ENCODE measurements around the gene CDIP1.

CDIP1 gene

DNA sequence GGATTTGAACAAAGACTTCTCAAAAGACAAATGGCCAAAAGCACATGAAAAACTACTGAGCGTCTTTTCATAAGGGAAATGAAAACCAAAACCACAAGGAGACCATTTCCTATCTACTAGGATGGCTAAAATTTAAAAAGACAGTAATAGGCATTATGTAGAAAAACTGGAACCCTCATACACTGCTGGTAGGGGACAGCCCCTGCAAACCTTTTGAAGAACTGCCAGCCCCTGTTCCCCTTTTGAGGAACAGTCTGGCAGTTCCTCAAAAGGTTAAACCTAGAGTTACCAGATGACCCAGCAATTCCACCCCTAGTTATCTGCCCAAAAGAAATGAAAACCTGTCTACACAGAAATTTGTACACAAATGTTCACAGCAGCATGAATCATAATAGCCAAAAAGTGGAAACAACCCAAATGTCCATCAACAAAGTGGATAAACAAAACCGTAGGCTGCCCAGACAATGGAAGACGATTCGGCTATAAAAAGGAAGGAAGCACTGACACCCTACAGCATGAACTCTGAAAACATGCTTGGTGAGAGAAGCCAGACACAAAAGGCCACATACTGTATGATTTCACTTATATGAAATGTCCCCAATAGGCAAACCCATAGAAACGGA lies 22.9 kb downstream of the CDIP1 start:
- DNase-seq (ENCODE audit: low read depth, low spot score): no peak

DNA sequence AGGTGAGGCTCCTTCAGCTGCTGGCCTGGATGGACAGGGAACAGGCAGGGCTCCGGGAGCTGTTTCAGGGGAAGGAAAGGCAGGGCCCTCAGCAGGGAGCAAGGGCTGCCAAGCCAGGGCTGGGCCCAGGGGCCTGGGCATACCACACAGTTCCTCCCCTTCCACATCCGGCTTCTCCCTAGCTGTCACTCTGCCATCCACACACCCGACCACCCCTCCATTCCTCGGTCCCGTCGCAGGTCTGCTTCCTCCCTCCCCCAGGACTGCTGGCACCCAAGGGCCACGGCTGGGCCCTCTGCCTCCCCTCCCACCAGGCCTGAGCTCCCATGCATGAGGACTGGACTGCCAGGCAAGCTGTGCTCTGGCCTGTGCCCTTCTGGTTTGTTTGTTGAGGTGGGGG lies 24.0 kb downstream of the CDIP1 start:
- DNase-seq (ENCODE audit: low read depth, low spot score): no peak

DNA sequence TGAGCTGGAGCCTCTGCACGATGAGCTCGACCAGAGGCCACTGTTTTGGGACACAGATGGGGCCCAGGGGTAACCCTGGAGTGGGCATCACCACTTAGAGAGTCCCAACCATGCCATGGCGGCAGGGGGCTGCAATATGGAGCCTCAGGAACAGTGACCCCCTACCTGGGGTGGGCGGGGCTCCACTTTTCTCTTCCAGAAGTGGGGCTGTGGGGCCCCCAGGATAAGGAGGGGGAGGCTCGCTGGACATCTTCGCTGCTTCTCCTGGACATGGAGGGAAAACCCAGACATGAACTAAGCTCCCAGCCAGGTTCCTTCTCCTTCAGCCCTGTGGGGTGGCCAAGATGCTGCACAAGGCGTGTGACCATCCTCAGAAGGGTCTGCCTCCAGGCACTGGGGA lies 24.7 kb downstream of the CDIP1 start:
- no peak for DNase-seq (ENCODE audit: low read depth, low spot score)

DNA sequence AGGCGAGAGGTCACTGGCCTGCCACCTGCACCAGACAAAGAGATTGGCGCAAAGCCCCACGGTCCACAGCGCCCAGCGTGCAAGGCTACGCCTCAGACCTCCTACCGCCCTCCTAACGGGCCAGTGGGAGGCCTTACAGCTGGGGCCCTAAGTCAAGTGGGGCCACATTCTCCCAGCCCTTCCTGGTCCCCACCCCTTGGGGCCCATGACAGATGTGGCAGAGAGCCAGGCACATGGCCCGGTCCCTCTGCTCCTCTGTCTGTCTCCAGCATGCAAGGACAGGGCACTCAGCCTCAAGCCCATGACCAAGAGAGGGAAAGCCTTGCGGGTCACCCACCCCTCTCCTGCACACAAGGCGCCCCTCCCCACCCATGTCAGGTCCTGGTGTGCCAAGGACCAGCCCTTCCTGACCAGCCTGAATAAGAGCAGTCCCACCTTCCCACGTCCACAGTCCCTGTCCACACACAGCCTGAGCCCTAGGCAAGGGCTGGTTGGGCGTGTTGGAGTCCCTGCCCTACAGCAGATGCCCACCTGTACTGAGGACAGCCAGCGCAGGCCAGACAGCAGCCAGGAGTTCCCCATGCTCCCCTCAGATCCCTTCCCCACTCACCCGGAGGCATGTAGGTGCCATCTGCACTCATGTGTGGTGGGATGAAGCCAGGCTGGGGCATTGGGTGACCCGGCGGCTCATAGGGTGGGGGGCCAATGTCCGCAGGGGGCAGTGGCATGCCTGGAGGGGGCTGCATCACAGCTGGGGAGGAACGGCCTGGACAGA lies 25.3 kb downstream of the CDIP1 start:
- DNase-seq (ENCODE audit: low read depth, low spot score): no peak

DNA sequence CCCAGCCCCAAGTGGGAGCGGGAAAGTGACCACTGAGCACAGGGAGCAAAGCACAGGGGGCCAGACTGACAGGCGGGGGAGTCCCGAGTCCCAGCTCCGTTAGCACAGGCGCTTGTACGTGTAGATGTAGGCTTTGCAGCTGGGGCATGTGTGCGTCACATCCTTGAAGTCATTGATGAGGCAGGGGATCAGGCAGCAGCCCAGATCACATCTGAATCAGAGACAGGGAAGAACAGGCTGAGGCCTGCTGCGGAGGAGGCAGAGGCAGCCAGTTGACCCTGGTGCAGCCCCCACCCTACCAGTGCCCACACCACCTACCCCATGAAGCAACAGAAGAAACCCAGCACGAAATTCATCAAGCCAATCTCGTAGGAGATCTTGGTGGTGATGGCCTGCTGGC lies 26.1 kb downstream of the CDIP1 start:
- DNase-seq (ENCODE audit: low read depth, low spot score): no peak

DNA sequence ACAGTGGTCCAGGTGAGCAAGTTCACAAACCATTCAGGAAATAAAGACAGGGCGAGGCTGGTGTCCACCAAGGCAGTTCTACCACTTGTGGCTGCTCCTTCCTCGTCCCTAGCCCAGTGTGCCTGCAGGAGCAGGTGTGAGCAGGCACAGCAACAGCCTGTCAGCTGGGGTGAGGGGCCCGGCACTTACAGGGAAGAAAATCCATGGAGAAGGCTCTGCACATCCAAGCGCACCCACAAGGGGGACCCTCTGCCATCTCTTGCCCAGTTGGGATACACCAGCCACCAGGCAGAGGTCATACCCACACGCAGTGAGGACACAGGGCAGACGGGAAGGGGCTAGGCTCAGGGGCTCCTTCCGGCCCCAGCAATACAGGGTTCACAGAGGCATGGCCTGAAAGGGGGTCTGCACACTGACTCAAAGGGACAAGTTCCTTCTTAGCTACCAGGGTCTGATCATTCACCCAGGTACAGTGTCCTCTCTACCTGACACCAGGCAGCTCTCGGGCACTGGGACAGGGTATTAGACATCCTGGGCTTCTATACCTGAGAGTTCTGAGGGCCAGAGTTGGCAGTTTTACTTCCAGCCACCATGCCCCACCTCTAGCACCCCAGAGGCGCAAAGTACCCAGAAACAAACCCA lies 27.0 kb downstream of the CDIP1 start:
- no peak for DNase-seq (ENCODE audit: low read depth, low spot score)

DNA sequence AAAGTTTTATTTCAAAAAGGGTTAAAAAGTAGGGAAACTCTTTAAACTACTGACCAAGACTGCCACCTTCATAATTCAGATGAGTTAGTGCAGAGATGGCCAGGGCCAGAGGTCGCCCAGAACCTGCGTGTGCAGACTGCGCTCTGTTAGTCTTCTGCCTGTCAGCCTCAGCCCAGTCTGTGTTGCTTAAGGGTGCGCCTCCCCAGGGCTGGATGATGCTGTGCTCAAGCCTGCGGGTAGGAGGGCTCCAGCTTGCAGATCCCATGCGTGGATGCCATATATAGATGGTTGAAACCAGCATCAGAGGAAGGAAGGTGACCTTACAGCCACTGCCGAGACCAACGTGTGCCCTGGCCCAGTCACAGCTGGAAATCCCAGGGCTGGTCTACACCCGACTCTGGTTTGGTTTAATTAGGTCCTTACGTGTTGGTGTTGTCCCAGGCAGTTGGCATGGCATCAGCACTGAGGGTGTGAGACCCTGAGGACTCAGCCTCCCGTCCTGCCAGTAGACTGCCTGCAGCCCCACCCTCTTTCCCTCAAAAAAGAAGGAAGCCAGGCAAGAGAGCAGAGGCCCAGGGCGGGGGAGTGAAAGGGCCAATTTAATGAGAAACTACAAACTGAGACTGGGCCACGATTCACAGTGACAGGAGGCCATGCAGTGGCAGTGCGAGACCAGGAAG lies 27.7 kb downstream of the CDIP1 start:
- no peak for DNase-seq (ENCODE audit: low read depth, low spot score)

DNA sequence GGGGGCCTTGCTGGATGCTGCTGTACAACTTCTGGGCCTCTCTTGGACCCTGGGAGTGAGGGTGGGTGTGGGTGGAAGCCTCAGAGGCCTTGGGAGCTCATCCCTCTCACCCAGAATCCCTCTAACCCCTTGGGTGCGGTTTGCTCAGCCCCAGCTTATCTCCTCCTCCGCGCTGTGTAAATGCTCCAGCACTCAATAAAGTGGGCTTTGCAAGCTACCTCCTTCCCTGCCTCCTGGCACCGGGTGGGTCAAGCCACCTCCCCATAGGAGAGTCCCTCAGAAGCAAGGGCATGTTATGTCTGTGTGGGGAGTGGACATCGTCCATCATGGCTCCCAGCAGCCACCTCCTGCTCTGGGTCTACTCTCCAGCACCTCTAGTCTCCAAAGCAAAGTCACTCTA lies 28.4 kb downstream of the CDIP1 start:
- DNase-seq (ENCODE audit: low read depth, low spot score): no peak

DNA sequence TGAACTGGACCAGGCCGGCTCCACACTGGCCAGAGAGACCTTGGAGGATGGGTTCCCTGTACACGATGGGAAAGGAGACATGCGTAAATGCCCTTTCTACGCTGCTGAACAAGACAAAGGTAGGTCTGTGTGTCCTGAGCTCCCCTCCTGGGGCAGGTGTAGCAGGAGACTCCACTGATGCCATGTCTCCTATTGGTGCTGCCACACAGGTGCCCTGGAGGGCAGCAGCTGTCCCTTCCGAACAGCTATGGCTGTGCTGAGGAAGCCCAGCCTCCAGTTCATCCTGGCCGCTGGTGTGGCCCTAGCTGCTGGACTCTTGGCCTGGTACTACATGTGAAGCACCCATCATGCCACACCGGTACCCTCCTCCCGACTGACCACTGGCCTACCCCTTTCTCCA lies 29.2 kb downstream of the CDIP1 start:
- no peak for DNase-seq (ENCODE audit: low read depth, low spot score)

DNA sequence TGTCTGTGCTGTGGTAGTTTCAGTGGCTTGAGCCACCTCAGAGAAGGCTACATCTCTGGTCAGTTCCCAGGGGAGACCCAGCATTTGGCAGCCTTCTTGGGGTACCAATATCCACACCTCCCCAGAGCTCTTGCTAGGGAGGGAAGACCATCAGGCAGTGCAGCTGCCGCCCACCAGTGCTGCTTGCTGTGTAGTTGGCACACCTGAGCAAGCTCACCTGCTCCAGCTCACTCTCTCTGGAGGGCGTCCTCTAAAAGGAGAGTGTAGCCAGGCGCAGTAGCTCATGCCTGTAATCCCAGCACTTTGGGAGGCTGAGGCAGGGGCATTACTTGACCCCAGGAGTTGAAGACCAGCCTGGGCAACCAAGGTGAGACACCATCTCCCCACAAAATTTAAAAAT lies 29.8 kb downstream of the CDIP1 start:
- no peak for DNase-seq (ENCODE audit: low read depth, low spot score)

DNA sequence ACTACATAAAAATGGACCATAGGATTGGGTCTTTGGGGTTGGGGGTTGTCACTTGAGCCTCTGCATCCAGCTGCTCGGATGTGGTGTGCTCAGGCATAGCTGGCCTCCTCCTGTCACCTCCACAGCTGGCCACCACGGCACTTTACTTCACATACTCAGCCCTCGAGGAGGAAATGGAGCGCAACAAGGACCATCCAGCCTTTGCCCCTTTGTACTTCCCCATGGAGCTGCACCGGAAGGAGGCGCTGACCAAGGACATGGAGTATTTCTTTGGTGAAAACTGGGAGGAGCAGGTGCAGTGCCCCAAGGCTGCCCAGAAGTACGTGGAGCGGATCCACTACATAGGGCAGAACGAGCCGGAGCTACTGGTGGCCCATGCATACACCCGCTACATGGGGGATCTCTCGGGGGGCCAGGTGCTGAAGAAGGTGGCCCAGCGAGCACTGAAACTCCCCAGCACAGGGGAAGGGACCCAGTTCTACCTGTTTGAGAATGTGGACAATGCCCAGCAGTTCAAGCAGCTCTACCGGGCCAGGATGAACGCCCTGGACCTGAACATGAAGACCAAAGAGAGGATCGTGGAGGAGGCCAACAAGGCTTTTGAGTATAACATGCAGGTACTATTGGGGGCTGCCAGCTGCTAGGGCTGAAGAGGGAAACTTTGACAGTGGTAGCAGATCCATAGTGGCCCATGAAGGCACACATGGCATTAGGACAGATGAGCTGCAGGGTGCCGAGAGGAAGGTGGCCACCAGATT lies 30.8 kb downstream of the CDIP1 start:
- no peak for DNase-seq (ENCODE audit: low read depth, low spot score)

DNA sequence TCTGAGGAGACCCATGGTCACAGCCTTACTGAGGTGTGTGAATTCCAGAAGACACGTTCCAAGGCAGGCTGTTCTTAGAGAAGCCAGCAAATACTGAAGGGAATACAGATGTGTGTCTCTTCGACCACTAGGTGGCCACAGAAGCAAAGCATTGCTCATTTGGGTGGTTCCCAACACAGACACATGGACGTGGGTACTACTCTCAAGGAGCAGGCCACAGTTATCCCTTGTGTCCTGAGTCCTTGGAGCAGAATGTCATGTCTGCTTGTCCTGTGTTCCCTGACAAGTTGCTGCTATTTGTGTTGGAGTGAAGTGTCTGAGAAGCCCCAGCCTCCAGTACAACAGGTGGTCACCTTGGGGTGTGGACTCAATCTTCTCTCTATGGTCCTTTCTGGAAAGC lies 32.1 kb downstream of the CDIP1 start:
- no peak for DNase-seq (ENCODE audit: low read depth, low spot score)

DNA sequence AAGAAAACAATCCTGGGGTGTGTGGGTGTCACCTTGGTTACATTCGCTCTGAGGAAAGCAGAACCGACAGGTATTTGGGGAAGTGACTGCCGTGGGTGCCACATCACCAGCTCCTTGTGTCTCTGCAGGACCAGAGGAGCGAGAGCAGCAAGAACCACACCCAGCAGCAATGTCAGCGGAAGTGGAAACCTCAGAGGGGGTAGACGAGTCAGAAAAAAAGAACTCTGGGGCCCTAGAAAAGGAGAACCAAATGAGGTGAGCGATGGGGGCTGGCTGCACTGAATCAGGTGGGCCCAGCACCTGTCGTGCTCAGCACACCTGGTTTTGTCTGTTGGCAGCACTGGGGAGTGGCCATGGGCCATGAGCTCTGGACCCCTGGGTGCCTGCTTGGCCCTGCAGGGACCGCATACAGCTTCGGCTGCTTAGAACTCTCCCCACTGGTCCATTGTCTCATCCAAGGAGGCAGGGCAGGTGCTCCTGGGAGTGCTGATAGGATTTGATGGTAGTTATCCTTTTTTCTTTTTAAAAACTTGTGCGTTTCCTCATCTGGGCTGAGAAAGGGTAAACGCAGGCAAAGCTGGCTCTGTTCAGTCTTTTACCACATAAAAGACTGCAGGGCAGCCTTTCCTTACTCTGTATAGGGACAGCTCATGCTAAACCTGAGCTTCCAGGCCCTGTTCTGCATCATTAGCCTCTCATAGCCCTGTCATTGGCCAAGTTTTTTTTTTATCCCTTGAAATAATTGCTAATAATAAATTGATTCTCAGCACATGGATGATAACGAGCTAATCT lies 33.0 kb downstream of the CDIP1 start:
- no peak for DNase-seq (ENCODE audit: low read depth, low spot score)

DNA sequence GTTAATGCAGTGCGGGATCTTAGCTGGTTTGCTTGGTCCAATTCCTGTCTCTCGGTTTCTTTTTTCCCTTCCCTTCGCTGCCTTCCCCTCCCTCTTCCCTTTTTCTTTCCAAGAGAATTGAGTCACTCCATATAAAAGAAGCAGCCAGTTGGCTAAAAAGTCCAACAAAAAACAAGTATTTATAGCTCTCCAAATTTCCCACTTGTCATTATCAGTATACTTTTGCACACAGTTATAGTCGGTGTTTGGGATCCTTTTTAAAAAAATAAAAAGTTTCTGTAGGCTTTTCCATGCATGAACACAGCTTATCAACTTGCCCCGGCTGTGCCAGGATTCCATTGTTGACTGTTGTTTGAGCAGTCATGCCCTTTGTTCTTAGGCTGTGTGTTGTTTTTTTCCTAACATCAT lies 37.5 kb downstream of the CDIP1 start:
- DNase-seq (ENCODE audit: low read depth, low spot score): no peak

DNA sequence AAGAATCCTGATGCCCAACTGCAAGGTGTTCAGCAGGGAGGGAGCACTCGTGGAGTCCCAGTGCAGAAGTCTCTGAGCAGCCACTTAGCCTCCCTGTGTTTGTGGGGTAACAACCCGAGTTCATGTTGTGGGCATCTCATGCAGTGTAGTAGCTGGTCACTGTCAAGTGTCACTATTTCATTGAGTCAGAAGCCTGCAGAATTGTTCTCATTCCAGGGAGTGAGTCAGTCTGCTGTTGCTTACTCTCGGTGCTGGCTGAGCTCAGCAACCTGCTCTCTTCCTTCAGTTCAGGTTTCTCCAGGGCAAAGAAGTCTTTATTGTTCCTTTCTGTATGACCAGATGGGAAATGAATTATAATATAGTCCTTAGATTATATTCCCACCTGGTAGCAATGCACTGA lies 38.3 kb downstream of the CDIP1 start:
- DNase-seq (ENCODE audit: low read depth, low spot score): no peak

DNA sequence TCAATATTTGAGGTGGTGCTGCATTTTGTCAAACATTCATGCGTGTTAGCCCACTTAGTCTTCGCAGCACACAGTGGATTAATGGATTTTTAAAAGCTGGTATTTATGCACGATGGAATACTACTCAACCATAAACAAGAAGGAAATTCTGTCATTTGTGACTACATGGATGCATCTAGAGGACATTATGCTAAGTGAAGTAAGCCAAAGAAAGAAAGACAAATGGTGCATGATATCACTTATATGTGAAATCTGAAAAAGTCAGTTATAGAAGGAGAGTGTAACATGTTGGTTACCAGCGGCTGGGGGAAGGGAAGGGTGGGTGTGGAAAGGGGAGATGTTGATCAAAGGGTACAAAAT lies 39.4 kb downstream of the CDIP1 start:
- DNase-seq (ENCODE audit: low read depth, low spot score): no peak

DNA sequence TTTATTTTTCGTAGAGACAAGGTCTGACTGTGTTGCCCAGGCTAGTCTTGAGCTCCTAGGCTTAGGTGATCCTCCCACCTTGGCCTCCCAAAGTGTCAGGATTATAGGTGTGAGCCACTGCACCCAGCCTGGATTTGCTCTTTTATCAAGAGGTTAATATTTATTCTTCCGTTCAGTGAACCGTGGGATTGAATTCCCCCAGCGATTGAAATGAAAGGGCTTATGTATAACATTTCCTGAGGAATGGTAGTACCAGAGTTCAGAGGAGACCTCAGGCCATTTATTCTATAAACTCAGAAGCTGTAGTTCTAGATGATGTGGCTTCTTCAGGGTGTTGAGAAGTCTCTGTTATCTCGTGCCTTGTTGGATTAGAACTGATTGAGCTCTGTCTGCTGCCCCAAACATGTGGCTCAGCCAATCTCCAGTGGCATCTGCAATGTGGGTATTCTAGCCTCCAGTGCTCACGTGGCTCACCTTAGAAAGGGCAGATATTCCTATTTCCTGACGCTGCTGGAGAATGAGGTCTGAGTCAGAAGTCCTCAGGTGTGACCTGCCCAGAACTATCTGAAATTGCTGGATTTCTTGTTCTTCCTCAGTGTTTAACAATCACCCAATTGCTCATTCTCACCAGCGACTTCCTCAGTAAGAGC lies 39.9 kb downstream of the CDIP1 start:
- DNase-seq (ENCODE audit: low read depth, low spot score): no peak

DNA sequence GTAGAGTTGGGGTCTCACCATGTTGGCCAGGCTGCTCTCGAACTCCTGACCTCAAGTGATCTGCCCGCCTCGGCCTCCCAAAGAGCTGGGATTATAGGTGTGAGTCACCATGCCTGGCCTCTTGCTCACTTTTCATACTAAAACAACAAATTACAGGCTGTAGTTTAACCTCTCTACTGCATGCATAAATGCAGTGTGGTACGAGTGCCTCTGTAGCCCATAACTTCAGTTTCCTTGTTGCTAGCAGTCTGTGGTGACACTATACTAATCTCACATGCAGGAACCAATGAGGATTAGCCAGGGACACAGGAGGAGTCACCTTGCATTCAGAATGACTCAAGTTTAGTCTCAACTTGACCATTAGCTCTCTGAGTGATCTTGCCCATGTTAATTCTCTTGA lies 42.3 kb downstream of the CDIP1 start:
- DNase-seq (ENCODE audit: low read depth, low spot score): no peak

DNA sequence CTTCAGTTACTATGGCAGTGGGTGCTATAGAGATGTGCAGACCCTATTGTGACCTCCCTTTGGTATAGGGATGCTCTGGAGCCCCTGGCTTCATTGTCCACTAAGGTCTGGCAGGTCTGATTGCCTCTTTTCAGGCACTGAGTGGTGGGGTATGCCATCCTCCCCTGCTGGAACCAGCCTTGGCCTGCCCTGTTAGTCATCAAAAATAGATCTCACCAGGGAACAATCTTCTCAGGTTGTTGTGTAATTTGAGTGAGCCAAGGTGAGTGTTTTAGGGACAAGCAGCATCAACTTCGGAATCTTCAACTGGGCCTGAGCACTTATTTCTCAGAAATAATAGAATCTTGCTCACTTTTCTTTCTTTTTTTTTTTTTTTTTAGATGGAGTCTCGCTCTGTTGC lies 42.8 kb downstream of the CDIP1 start:
- no peak for DNase-seq (ENCODE audit: low read depth, low spot score)

DNA sequence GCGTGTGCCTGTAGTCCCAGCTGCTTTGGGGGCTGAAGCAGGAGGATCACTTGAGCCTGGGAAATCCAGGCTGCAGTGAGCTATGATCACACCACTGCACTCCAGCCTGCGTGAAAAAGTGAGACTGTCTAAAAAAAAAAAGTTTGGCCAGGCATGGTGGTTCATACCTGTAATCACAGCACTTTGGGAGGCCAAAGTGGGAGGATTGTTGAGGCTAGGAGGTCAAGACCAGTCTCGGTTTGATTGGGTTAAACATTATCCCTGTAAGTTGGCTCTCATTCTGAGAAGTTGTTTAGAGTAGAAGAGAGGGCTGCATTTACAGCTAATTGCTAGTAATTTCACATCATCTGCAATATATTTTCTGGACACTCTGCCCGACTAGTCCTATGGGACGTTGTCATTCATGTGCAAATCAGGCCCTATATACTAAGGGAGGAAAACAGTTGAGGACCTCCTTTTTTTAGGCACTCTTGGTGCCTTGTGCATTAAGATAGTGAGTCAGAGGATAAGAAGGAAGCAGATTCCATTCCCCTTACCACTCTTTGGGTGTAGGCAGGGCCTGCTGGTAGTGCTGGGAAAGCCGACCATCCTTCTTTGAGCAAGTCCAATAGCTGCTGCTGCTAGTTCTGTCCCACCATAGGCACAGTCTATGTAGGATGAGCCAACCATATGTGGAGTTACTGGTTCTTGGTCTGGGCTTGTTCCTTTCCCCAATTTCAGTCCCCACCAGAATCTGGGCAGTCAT lies 43.7 kb downstream of the CDIP1 start:
- no peak for DNase-seq (ENCODE audit: low read depth, low spot score)
